Retinal pigment epithelial cell (primary cell): Measurements from ENCODE around the gene CDK15.

Experiments used
- DNase-seq: peaks from one replicate; pipeline ENCODE4 v3.0.0-alpha.2; 2010; ENCODE audit warnings: low read depth
- H3K4me3 ChIP-seq: 2 replicates; pipeline ENCODE4 v1.5.1; 2011; ENCODE audit warnings: mild to moderate bottlenecking, low read length, control low read depth, moderate library complexity
- CTCF ChIP-seq: conservative IDR thresholded peaks from 2 replicates; pipeline ENCODE4 v1.5.1; 2011; ENCODE audit warnings: low read depth, low read length, control low read depth, inconsistent platforms

Gene CDK15

GRCh38 chr2:201779901-201780673, 26.2 kb upstream of the CDK15 start:
- no peak for TF ChIP-seq CTCF
- H3K4me3 ChIP-seq = peak overlapping the region; percentile 94
- no peak for DNase-seq

GRCh38 chr2:201780674-201781493, 25.5 kb upstream of the CDK15 start, which contains the start of gene ALS2:
Gene ALS2 (minus strand): TSS chr2:201780933. CDS start chr2:201768885, 12,048 bp downstream.
- no peak for TF ChIP-seq CTCF
- peak; percentile 99 for DNase-seq
- H3K4me3 ChIP-seq = peak within 1 kb of the TSS; percentile 94

- no peak for DNase-seq
- H3K4me3 ChIP-seq = peak overlapping the region; percentile 94
- TF ChIP-seq CTCF = no peak
Observed at GRCh38 chr2:201781557-201782051, 24.7 kb upstream of the CDK15 start.

GRCh38 chr2:201784563-201784962, 21.8 kb upstream of the CDK15 start:
- no peak overlapping the region for H3K4me3 ChIP-seq
- no peak for TF ChIP-seq CTCF
- DNase-seq = no peak

- TF ChIP-seq CTCF = no peak
- H3K4me3 ChIP-seq = no peak overlapping the region
- DNase-seq = no peak
Observed at GRCh38 chr2:201785135-201785534, 21.2 kb upstream of the CDK15 start.

GRCh38 chr2:201786471-201786870, 19.9 kb upstream of the CDK15 start:
- no peak for DNase-seq
- TF ChIP-seq CTCF = no peak
- no peak overlapping the region for H3K4me3 ChIP-seq
